Measurements from ENCODE around the gene REC114. TPM values are rescaled to one million over a fixed set of nuclear protein-coding genes. Genes with fewer than 3 reads are reported as not detected.

Gene REC114
- total and polyA plus RNA-seq, 2 experiments from 2014 or later: not detected

DNA sequence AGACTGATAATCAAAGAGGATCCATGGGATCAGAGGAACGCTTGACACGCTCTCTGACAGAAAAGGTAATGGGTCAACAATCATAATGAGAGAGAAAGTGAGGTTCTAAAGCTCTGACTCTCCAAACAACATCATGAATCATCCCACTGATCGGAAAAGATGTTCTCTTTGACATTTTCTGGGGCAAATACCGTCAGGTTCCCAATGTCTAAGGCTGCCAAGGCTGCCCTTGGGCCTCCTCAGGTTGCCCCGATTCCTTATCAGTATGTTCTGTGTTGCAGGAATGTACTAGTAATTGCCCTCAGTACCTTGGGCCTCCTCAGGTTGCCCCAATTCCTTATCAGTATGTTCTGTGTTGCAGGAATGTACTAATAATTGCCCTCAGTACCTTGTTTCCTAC lies 129.3 kb downstream of the REC114 start (continued):
- no peak for TF ChIP-seq NANOG (IDR thresholded peaks at IDR 0.05; ENCODE audit: borderline replicate concordance)
- TF ChIP-seq STAT1 (IDR thresholded peaks at IDR 0.05; ENCODE audit: unreplicated experiment): no peak

DNA sequence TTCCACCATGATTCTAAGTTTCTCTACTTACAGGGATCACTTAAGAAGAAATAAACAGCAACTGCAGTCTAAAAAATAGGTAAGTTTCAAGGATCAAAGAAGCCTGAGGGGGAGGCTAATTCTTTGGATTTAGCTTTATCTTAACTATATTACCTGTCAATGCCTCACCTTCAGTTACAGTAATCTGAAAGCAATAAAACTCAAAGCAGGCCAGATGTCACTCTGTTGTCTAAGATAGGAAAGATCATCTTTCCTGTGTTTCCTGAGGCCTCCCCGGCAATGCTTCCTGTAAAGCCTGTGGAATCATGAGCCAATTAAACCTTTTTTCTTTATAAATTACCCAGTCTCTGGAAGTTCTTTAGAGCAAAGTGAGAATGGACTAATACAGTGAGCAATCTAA lies 130.1 kb downstream of the REC114 start:
- DNase-seq (ENCODE audit: low spot score) (no peak), ATAC-seq (no peak)
- H3K36me3 ChIP-seq (ENCODE audit: insufficient read depth): peaks cover 20% of the 10 kb centered on the region; the same call in 1 of the 2 replicates
- peaks cover 34% of the 10 kb centered on the region for H3K36me3 Mint-ChIP-seq (ENCODE audit: low read depth)
- no peak overlapping the region for H3K27ac Mint-ChIP-seq
- no peak overlapping the region for H3K4me3 ChIP-seq
- no peaks in the 10 kb centered on the region for H3K27me3 Mint-ChIP-seq (ENCODE audit: insufficient read depth, low read depth, poor library complexity)
- H2AFZ ChIP-seq: no peak overlapping the region
- peaks cover 5% of the 10 kb centered on the region; the same call in 2 of the 3 replicates for H3K4me1 Mint-ChIP-seq
- no peaks in the 10 kb centered on the region for H3F3A ChIP-seq (replicated peaks; ENCODE audit: low read depth)
- no peak overlapping the region for H3K27ac ChIP-seq (ENCODE audit: low read depth)
- no peaks in the 10 kb centered on the region for H3K27me3 ChIP-seq (ENCODE audit: insufficient read depth)
- no peak overlapping the region for H3K4me3 Mint-ChIP-seq
- no peak overlapping the region for H3K4me2 ChIP-seq
- H3K9me2 ChIP-seq (ENCODE audit: insufficient read depth): no peaks in the 10 kb centered on the region
- TF ChIP-seq EZH2 (IDR thresholded peaks at IDR 0.05; ENCODE audit: low read depth, unreplicated experiment): no peak
- TF ChIP-seq CTCF (conservative IDR thresholded peaks at IDR 0.05; ENCODE audit: low read depth in 2 of 2): no peak
- TF ChIP-seq ETS1 (IDR thresholded peaks at IDR 0.05): no peak
- no peak for TF ChIP-seq NANOG (IDR thresholded peaks at IDR 0.05; ENCODE audit: borderline replicate concordance)
- TF ChIP-seq JUNB (IDR thresholded peaks at IDR 0.05; ENCODE audit: unreplicated experiment): no peak
- TF ChIP-seq EZH2phosphoT487 (IDR thresholded peaks at IDR 0.05; ENCODE audit: unreplicated experiment): no peak
- no peaks in the 10 kb centered on the region for H3K9me3 Mint-ChIP-seq
- no peaks in the 10 kb centered on the region for H3K79me2 ChIP-seq (replicated peaks; ENCODE audit: insufficient read depth)
- peaks cover 8% of the 10 kb centered on the region; the same call in 1 of the 2 replicates for H4K20me1 ChIP-seq (replicated peaks; ENCODE audit: insufficient read depth)
- H3K4me1 ChIP-seq (ENCODE audit: insufficient read depth): no peaks in the 10 kb centered on the region

DNA sequence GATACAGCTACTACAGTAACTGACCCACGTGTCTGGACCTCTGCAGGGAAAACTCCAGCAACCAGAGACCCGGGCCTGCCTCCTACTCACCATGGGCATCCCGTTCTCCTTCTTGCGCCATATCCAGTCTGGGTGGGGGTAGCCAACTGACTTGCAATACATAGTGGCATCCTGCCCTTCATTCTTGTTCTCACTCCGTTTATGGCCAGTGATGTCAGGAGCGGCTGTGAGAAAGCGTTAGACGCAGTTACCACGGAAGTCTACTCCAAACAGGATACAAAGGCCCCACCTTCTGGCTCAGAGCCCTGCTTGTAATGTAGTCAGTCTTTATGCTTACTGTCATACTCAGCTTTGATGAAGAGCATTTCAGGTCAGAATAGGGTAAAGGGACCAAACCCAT lies 130.6 kb downstream of the REC114 start:
- peaks cover 9% of the 10 kb centered on the region; the same call in 2 of the 3 replicates for H3K4me1 Mint-ChIP-seq
- no peak for TF ChIP-seq EZH2 (IDR thresholded peaks at IDR 0.05; ENCODE audit: low read depth, unreplicated experiment)
- no peak for TF ChIP-seq STAT1 (IDR thresholded peaks at IDR 0.05; ENCODE audit: unreplicated experiment)
- no peak for TF ChIP-seq ETS1 (IDR thresholded peaks at IDR 0.05)
- TF ChIP-seq NANOG (IDR thresholded peaks at IDR 0.05; ENCODE audit: borderline replicate concordance): no peak
- no peak for TF ChIP-seq EZH2phosphoT487 (IDR thresholded peaks at IDR 0.05; ENCODE audit: unreplicated experiment)
- H3K4me3 ChIP-seq: no peak overlapping the region
- no peak overlapping the region for H3K27ac ChIP-seq (ENCODE audit: low read depth)
- ATAC-seq: no peak
- DNase-seq (ENCODE audit: low spot score): no peak
- peaks cover 8% of the 10 kb centered on the region; the same call in 1 of the 2 replicates for H4K20me1 ChIP-seq (replicated peaks; ENCODE audit: insufficient read depth)
- H3K27me3 ChIP-seq (ENCODE audit: insufficient read depth): no peaks in the 10 kb centered on the region
- no peak overlapping the region for H3K27ac Mint-ChIP-seq
- no peaks in the 10 kb centered on the region for H3K27me3 Mint-ChIP-seq (ENCODE audit: insufficient read depth, low read depth, poor library complexity)
- peaks cover 20% of the 10 kb centered on the region; the same call in 1 of the 2 replicates for H3K36me3 ChIP-seq (ENCODE audit: insufficient read depth)
- H3K79me2 ChIP-seq (replicated peaks; ENCODE audit: insufficient read depth): no peaks in the 10 kb centered on the region
- H3F3A ChIP-seq (replicated peaks; ENCODE audit: low read depth): no peaks in the 10 kb centered on the region
- no peak overlapping the region for H3K4me2 ChIP-seq
- no peak overlapping the region for H2AFZ ChIP-seq
- no peaks in the 10 kb centered on the region for H3K9me2 ChIP-seq (ENCODE audit: insufficient read depth)
- no peaks in the 10 kb centered on the region for H3K9me3 Mint-ChIP-seq
- no peak overlapping the region for H3K4me3 Mint-ChIP-seq
- H3K36me3 Mint-ChIP-seq (ENCODE audit: low read depth): peaks cover 34% of the 10 kb centered on the region
- H3K4me1 ChIP-seq (ENCODE audit: insufficient read depth): no peaks in the 10 kb centered on the region
